Hair follicle dermal papilla cell (primary cell): ENCODE results near the gene PRDM5. TPM values are rescaled to one million over a fixed set of nuclear protein-coding genes. Genes with fewer than 3 reads are reported as not detected.

Source experiments
- small RNA-seq: library from RNA; depleted of rRNA; stranded (forward); fragments of <200 nt; gene quantifications from one replicate; pipeline ENCODE3, GENCODE V24; 2012
- total RNA-seq: library from RNA; depleted of rRNA; stranded (reverse); fragments of >200 nt; gene quantifications from 2 replicates; pipeline ENCODE4 v1.2.3, GENCODE V29; 2012

PRDM5 gene
- 28.5 and 56.8 TPM in 2 replicates for total RNA-seq

DNA sequence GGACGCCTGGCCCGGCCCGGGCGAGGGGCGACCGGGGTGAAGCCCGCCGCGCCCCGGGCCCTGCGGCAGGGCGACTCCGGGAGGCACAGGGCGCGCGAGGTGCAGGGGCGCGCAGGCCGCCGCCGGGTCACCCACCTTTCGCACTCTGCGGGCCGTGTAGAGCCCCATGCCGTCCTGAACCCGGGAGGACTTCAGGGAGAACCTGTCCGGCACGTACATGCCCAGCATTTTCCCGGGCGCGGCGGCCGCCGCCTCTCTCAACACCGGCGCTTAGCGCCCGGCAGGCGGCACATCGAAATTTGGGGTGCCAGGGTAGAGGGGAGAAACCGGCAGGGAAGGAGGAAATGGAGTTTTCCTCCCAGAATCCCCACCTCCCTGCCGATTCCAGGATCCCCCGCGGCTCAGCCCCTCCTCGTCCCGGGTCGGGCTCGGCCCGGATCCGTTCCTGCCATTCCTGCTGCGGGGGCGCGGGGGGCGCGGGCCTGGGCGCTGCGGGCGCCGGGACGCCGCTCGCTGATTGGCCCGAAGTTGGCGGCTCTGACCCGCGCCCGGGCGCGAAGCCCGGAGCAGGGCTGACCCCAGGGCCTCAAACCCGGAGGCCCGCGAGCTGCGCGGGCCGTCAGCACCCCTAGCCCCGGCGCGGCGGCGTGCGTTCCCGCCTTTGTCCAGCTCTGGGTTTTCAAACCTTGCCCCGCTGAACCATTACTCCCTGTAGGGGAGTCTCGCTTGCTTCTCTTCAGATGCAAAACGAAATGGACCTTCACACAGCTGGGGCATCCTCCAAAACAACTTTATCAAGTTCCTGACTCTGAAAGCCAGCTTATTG, at the start of gene PRDM5:
PRDM5 (minus strand) TSS at position 346 of the 826 bp plus-strand sequence; CDS start at position 228, 118 bp downstream.

Small RNAs within 50 kb of the gene (small RNA-seq; reads per million reads assigned to genes)
- not detected for gene RNU6-550P

Other genes with a start within 250 kb of the PRDM5 start
- 11.8 and 18.7 TPM in 2 replicates for gene NDNF, start 149.8 kb upstream of the PRDM5 start, total RNA-seq
- gene TNIP3, start 241.6 kb upstream of the PRDM5 start, total RNA-seq: 1.6 and 2.8 TPM in 2 replicates